HG03439 (cell line): ENCODE data around the gene FSTL4.
A peak's percentile ranks its signal among the peaks of the same experiment; 100 is the strongest.
"Not testable (repeated sequence)": the region's sequence is repeated elsewhere in the genome, so short reads cannot be mapped to it uniquely, and the experiment has no call there.

Experiments
- ATAC-seq: cut with Tn5 transposase; IDR thresholded peaks from one replicate; pipeline ENCODE4 v1.9.1; 2021; ENCODE audit warnings: mild to moderate bottlenecking, moderate library complexity; ENCODE audit not compliant: unreplicated experiment

FSTL4 gene

GRCh38 chr5:133559960-133560359 lies 52.4 kb downstream of the FSTL4 start:
- no peak for ATAC-seq

GRCh38 chr5:133556551-133556950 lies 55.8 kb downstream of the FSTL4 start:
- ATAC-seq, result no peak

GRCh38 chr5:133554279-133554678 lies 58.1 kb downstream of the FSTL4 start:
- ATAC-seq, result no peak

DNA sequence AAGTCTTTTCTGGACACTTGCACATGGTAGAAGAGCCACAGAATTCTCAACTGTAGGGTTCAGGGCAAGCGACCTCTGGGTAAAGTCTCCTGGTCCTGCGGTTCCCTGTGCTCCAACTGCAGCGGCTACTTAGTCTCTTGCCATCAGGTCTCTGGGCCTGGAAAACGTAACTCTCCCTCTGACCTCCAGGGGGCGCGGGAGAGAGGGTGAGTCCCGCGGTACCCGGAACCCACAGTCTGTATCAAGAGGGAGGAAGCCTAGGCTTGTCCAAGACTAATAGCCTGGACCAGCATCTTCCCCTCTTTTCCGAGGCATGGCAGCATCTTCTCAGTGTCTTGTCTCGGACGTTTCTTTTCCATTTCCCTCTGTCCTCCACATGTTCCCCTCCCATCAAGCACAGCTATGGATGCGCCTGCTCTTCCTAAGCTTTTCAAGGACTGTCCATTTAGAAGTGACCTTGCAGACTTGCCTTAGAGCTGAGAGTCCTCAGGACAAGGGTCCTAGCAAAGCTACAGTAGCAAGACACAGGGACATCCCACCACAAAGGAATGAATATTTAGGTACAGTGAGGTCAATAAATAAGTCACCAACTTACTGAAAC lies 59.3 kb downstream of the FSTL4 start:
- peak; percentile 63 for ATAC-seq

DNA sequence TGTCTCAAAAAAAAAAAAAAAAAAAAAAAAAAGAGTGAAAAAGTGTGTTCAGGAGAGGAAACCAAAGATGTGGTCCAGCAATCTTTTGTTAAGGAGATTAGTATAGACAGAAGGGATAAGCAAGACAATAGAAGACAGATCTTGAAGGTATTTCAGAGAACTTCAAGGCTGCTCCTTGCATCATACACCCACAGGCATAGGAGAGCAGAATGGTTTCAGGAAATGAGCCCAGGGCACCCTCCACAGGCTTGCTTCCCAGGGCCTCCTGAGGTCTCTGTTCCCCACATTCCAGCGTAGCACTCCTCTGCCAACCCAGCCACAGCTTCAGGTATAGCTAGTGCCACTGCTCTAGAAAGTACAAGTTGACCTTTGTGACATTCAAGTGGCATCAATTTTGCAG lies 65.8 kb downstream of the FSTL4 start:
- no peak for ATAC-seq

- no peak for ATAC-seq
Measured at GRCh38 chr5:133544346-133544745, 68.0 kb downstream of the FSTL4 start.

DNA sequence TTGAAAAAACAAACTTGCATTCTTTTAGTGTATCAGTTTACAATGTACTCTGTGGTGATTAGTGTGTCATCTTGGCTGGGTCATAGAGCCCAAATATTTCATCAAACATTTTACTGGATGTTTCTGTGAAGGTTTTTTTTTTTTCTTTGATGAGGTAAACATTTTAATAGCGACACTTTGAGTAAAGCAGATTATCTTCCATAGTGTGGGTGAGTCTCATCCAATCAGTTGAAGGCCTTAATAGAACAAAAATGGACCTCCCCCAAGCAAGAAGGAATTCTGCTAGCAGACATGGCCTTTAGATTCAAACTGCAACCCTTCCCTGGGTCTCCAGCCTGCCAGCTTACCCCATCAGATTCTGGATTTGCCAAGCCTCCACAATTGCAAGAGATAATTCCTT lies 72.5 kb downstream of the FSTL4 start:
- ATAC-seq, result no peak

DNA sequence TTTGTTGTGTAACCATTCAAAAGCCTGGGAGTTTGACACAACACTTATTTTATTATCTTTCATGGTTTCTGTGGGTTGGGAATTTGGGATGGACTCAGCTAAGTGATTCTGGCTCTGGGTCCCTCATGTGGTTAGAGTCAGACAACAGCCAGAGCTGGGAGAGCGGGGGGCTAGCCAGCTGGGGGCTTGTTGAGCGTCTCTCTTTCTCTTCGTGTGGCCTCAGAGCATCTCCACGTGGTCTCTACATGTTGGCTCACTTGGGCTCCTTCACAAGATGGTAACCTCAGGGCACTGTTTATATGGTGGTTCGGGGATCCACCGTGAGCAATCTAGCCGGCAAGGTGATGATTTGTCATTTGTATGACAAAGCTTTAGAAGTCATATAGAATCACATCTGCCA lies 73.6 kb downstream of the FSTL4 start:
- ATAC-seq, result no peak

DNA sequence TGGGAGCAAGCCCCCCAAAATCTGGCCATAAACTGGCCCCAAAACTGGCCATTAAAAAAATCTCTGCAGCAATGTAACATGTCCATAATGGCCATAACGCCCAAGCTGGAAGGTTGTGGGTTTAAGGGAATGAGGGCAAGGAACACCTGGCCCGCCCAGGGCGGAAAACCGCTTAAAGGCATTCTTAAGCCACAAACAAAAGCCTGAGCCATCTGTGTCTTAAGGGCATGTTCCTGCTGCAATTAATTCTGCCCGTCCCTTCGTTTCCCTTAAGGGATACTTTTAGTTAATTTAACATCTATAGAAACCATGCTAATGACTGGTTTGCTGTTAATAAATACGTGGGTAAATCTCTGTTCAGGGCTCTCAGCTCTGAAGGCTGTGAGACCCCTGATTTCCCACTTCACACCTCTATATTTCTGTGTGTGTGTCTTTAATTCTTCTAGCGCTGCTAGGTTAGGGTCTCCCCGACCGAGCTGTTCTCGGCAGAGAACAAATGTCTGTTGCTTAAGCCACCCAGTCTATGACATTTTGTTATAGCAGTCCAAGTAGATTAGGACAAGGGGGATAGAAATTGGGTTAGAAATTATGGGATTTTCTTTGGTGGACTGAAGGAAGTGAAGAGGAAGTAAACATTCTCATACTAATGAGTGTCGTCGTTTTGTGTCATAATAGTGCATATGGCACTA lies 77.0 kb downstream of the FSTL4 start:
- ATAC-seq, result not testable (repeated sequence)

- no peak for ATAC-seq
Measured at GRCh38 chr5:133534566-133534965, 77.8 kb downstream of the FSTL4 start.

- no peak for ATAC-seq
Measured at GRCh38 chr5:133533541-133533940, 78.8 kb downstream of the FSTL4 start.

DNA sequence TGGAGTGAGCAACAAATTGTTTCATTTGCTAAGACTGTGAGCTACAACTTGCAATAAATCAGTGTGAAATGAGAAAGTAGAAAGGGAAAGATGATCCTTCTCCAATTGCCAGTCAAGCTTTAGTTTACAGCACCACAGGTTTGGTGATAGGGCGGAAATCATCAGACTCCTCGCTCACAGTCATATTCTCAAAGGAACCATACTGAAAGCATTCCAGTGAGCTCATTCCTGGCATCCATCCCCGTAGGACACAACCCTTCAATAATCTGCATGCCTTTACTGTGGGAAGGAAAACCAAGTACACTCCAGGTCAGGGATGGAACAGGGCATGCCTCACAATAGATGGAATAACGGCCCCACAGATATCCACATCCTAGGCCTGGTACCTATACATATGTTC lies 80.7 kb downstream of the FSTL4 start:
- no peak for ATAC-seq

DNA sequence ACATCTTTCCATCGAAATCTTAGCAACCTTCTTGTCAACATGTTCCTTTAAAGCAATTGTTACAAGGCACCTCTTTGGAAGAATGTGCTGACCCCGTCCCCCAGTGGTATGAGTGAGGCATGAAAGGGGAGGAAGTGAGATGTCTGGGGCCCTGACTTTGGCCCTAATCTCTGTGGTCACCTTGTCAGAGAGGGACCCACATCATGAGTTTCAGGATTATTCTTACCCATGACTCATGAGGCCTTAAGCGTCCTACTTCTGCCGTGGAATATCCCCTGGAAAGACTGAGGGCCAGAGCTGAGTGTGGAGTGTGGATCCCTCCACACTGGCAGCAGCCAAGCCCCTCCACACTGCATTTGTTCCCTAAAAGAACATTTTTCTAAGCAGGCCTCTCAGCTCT lies 81.2 kb downstream of the FSTL4 start:
- peak; percentile 67 for ATAC-seq

DNA sequence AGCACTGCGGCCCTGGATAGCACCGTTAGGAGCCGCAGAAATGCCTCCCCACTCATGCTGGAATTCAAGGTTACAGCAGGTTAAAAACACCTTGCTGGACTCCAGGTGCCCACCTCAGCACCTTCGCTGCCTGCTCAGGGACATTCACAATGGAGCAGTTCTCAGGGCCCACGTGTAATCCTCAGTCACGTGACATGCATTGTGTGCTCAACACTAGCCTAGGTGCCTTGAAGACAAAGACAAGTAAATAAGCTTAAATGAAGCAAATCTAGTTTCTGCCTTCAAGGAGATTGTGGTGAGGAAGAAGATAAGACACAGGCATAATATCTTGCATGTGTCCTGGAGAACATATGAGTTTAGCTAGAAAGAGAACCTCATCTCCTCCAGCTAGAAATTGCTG lies 82.1 kb downstream of the FSTL4 start:
- ATAC-seq, result no peak

DNA sequence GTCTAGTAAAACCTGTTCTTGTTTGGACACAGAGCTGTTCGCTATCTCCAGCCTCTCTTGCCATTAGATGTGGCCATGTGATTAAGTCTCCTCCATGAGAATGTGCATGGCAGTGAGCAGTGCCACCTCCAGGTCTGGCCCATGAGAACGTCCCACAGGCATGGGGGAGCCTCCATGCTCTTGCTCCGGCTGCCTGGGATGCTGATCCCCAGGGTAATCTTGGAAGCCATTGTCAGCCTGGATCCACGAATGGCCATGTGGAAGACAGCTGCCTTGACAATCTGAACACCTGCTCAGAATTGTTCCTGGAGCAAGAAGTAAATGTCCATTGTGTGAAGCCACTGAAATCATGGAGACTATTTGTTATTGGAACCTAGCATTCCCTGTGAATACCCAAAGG lies 83.5 kb downstream of the FSTL4 start:
- ATAC-seq, result no peak

GRCh38 chr5:133527311-133527710 lies 85.0 kb downstream of the FSTL4 start:
- no peak for ATAC-seq

DNA sequence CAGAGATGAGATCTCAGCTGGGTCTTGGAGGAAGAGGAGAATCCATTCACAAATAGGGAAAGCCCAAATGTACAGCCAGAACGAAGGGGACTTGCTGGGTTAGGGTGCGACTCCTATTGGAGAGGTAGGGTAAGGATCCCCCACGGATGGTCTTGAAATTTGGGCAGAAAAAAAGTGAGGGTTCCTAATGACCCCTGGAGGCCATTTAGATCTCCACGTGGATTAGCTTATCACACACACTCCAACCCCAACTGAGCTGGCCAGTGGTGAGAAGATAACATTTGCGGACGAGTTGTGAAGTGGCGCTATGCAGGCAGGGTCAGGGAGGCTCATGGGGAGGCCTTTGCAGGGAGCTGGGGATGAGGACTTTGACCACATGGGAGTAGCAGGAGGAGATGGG lies 86.0 kb downstream of the FSTL4 start:
- ATAC-seq, result no peak

GRCh38 chr5:133525126-133525525 lies 87.2 kb downstream of the FSTL4 start:
- no peak for ATAC-seq

DNA sequence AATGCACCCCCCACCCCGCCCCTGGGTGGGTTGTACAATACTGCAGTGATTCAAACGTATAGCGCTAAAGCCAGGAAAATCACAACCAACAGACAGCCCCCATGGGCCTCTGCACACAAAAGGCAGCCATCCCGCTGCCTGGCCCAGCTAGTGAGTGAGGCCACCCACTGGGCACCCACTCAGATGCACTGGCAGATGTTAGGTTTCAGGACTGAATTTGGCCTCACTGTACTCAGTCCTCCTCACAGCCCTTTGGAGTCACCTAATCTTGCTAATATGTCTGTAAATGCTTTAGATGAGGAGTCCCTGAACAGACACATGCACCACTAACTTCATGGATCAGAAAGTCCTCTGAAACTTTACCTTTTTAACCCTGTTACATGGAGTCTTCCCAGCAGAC lies 87.7 kb downstream of the FSTL4 start:
- no peak for ATAC-seq

- ATAC-seq, result no peak
Measured at GRCh38 chr5:133523961-133524586, 88.3 kb downstream of the FSTL4 start.

DNA sequence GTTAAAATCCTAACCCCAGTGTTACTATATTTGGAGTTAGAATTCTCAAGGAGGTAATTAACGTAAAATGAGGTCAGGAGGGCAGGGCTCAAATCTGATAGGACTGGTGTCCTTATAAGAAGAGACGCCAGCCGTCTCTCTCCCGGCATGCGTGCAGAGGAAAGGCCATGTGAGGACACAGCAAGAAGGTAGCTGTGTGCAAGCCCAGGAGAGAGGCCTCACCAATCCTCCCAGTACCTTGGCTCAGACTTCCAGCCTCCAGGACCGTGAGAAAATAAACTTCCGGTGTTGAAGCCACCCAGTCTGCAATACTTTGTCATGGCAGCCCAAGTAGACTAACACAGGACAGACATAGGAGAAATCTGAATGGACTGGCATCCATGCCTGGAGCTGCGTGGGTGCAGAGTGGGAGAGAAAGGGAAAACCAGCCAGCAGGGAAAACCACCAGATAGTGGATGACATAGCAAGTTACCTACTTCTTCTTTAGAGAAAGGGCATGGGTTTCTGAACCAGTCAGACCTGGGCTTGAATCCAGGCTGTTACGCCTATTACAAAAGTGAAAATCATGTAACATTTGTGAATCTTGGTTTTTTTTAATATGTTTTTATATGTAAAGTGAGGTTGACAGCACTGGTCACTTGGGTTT lies 89.2 kb downstream of the FSTL4 start:
- no peak for ATAC-seq

- no peak for ATAC-seq
Measured at GRCh38 chr5:133521801-133522200, 90.5 kb downstream of the FSTL4 start.
